Hindlimb muscle (tissue), 1 donor: ENCODE results near the gene BTBD9. TPM values are rescaled to one million over a fixed set of nuclear protein-coding genes. Genes with fewer than 3 reads are reported as not detected.
A peak's percentile ranks its signal among the peaks of the same experiment; 100 is the strongest.
"Not testable (repeated sequence)": the region's sequence is repeated elsewhere in the genome, so short reads cannot be mapped to it uniquely, and the experiment has no call there.

Experiments used
- DNase-seq: peaks from one replicate; pipeline ENCODE4 v3.0.0-alpha.2; 2013
- polyA plus RNA-seq: library from polyadenylated mRNA; unstranded; fragments of 120-200 nt; gene quantifications from one replicate; pipeline ENCODE4 v1.2.1, GENCODE V29; 2013; ENCODE audit not compliant: insufficient read length

Gene BTBD9
- polyA plus RNA-seq, 1 donor, result 8.1 TPM

DNA sequence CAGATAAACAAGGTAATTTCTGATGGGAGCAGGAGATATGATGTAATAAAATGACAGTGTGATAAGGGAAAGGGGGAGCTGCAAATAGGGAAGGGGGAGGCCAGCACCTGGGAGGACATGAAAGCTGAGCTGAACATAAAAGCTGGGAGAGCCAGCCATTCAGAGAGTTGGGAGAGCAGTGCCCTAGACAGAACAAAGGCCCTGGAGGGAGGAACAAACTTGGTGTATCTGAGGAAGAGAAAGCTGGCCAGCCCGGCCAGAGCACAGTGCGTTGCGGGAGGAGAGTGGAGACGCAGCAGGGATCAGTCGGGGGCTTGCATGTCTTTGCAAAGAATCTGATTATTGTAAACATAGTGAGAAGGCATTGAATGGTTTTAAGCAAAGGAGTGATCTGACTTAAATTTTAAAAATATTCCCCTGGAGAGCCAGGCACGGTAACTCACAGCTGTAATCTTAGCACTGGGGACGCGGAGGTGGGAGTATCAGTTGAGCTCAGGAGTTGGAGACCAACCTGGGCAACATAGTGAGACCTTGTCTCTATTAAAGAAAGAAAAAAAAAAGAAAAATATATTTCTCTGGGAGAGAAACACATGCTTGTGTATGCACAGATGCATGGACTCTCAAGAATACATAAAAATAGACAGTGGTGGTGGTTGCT is 502.0 kb downstream of the BTBD9 start:
- DNase-seq, result no peak

DNA sequence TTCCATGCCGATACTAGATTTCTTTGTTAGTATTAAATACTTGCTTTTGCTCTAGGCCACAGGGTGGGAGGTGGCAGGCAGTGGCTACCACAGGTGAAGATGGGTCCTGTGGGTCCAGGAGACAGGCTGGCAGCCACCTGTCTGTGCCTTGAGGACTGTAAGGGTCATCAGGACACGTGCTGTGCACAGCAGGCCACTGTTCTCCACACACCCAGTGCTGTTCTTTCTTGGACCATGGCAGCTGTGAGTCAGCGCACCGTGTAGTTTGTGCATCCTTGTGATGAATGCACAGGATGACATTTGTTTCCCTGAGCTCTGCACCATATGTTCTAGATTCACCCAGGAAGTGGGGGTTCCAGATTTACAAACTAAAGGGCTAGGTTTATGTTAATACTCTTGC is 503.2 kb downstream of the BTBD9 start:
- DNase-seq, result no peak

DNA sequence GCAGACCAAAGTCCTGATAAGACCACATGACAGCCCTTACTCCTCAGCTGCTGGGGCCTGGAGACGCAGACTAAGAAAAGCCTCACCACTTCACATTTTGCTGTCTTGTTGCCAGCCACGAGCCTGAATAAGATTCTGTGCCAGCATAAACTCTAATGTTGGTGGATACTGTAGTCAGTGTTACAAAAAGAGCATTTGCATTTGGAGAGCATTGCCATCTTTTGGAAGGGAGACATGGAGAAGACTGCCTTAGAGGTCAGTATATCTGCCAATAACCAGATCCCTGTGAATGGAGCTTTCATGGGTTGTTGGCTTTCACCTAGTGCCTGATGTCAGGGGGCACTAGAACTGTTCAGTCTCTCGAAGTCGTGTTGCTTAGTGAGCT is 505.0 kb downstream of the BTBD9 start:
- no peak for DNase-seq

DNA sequence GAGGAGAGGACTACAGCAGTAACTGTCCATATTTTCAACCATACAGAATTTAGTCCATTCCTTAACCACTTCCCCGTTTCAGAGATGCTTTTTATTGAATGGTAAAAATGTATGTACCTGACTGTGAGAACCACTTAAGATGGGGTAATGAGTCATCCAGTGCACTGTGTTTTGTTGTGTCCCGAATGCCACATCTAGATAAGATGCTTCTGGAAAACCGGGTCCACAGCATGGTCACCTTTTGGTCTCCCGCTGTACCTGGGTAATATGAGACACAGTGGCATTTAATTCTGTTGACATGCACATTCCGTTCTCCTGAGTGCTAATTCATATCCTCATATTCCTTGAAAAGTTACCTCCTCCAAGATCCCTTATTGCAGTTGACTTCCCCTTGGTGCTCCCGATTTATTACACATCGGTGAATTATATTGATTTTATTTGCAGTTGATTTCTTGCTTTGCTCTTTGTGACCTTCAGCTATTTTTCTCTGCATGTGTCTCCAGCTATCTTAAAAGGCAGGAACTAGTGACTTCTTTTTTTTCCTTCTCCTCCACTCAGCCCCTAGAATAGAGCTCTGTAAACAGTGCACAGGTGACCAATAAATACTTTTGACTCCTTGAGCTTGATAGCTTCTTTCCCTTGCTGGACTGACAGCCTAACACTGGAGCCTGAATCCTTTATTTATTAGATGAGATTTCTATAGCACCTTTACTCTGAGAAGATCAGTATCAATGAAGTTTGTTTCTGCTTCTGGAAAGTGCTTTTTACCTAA is 505.6 kb downstream of the BTBD9 start:
- no peak for DNase-seq

DNA sequence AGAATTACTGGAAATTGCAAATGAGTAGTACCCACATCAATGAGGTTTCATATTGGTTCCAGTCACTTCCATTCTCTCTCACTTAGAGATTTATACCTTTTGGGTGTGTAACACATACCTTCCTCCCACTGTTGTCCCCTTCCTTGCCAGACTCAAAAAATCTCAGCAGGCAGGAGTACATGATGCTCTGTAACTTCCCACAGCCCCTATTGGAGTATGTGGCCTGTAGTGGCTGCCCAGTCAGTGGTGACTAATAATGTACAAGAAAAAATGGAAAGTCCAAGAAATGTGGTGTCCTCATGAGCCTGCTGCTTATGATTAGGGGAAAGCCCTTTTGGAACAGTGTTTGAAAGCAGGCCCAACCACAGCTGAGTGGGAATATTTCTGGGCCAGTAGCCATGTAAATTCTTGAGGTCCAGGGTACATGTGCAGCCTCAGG is 508.2 kb downstream of the BTBD9 start:
- peak; percentile 60 for DNase-seq

DNA sequence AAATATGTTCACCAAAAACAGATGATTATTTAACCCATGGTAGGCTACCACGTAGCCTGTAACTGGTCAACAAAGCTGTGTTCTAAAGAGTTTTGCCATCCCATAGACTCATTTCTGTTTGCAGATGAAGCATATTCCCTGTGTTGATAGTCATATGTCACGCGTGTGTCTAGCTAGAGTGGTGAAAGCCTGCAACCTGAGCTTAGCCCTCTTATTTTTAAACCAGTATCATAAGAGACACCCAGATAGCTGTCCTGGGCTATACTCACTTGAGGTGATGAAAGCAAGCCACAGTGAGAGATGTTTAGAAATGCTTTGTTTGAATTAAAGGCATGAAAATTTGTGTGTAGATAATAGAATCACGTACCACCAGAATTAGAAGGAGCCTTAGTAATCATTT is 512.4 kb downstream of the BTBD9 start:
- no peak for DNase-seq

DNA sequence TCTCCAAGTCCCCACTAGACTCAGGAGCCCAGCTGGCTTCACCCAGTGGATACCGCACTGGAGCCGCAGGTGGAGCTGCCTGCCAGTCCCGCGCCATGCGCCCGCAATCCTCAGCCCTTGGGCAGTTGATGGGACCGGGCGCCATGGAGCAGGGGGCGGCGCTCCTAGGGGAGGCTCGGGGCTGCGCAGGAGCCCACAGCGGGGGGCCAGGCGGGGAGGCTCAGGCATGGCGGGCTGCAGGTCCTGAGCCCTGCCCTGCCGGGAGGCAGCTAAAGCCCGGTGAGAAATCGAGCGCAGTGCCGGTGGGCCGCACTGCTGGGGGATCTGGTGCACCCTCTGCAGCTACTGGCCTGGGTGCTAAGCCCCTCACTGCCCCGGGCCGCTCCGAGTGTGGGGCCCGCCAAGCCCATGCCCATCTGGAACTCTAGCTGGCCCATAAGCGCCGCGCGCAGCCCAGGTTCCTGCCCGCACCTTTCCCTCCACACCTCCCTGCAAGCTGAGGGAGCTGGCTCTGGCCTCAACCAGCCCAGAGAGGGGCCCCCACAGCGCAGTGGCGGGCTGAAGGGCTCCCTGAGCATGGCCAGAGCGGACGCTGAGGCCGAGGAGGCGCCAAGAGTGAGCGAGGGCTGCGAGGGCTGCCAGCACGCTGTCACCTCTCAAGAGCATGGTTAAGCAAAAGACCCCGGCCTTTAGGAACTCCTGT is 515.4 kb downstream of the BTBD9 start:
- not testable (repeated sequence) for DNase-seq

DNA sequence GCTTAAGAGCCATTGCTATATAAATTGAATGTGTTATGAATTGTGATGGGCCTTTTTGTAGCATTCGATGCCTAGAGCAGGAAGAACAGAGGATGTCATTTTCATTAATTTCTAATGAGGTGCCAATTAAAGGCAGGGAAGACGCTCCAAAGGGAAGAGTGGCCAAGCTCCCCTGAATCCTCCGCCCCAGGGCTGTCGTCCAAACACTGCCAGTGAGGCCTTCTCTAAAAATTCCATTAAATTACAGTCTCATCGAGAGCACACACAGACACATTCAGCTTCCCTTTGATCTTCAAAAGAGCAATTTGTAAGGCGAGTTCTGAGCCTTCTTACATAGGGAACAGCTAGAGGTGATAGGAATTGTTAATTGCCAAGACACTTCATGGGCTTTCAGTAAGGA is 520.2 kb downstream of the BTBD9 start:
- no peak for DNase-seq

DNA sequence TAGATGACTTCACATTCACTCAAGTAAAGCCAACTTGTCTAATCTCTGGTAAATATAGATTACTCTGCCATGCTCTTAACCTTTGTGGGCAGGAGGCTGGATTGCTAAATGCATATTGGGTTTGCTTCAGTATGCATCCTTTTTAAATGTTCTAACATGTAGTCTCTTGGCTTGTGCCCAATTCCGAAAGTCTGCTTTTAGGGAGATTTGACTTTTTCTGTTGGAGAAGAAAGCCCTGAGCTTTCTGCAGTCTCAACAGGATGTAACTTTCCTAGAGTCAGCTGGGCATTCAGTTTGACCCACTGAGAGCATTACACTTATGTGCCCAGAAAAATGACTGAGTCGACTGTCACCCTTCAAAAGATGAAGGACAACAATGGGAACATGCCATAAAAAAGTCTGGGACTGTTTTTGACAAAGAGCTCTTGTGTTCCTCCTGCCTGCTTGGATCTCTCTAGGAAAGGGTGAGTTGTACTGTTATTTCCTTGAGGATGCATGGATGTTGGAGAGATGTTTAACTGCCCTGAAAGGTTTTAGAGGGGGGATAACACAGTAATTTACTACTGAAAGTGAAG is 520.9 kb downstream of the BTBD9 start:
- peak; percentile 39 for DNase-seq

Other genes starting within 250 kb of the BTBD9 start
- gene GLO1, start 63.2 kb upstream of the BTBD9 start, polyA plus RNA-seq, result 87.1 TPM
- gene DNAH8, start 75.4 kb upstream of the BTBD9 start, polyA plus RNA-seq, result 0.49 TPM